Measurements from ENCODE around the gene ATP2C2. TPM values are rescaled to one million over a fixed set of nuclear protein-coding genes. Genes with fewer than 3 reads are reported as not detected.
A peak's percentile ranks its signal among the peaks of the same experiment; 100 is the strongest.

Gene ATP2C2
- total and polyA plus RNA-seq, 9 of the 15 experiments (the other 6 are each of a cell fraction or from before 2014, with no cell fraction given): 0.75 TPM; not detected in 8

DNA sequence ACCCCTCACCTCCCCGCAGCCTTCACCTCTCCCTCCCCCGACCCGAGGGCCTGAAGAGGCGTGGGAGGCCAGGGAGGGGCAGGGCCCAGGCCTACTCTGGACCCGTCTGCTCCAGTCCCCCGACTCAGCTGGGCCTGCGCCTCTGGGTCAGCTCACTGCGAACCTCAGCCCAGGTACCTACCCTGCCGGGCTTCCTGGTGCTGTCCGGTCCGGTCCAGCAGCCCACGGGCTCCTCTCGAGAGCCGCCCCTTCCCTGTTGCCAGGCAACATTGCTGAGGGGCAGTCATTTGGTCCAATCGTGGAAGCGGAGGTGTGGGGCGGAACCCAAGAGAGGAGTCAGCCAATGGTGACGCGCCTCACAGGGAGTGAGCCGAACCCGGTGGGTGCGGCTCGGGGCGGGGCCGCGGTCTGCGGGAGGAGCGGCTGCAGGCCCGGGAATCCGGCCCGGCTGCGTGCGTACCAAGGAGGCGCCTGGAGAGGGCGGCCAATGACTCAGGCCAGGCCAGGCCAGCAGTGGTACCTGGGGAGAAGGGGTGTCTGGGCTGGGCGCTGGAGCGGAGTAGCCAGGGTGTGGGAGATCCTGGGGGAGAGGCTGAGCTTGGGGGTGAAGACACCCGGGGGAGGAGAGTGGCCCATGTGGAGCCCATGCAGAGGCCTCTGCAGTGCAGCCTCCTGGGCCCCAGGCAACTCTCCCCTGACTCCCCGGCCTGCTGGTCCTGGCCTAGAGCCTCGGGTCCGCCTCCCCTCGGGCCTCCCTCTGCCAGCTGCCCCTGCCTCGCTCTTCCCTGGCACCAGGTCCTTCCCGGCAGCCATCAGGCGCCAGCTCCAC lies 136.3 kb downstream of the ATP2C2 start, which contains the start of gene MEAK7 (continued):
- TF ChIP-seq, protein P1, sequence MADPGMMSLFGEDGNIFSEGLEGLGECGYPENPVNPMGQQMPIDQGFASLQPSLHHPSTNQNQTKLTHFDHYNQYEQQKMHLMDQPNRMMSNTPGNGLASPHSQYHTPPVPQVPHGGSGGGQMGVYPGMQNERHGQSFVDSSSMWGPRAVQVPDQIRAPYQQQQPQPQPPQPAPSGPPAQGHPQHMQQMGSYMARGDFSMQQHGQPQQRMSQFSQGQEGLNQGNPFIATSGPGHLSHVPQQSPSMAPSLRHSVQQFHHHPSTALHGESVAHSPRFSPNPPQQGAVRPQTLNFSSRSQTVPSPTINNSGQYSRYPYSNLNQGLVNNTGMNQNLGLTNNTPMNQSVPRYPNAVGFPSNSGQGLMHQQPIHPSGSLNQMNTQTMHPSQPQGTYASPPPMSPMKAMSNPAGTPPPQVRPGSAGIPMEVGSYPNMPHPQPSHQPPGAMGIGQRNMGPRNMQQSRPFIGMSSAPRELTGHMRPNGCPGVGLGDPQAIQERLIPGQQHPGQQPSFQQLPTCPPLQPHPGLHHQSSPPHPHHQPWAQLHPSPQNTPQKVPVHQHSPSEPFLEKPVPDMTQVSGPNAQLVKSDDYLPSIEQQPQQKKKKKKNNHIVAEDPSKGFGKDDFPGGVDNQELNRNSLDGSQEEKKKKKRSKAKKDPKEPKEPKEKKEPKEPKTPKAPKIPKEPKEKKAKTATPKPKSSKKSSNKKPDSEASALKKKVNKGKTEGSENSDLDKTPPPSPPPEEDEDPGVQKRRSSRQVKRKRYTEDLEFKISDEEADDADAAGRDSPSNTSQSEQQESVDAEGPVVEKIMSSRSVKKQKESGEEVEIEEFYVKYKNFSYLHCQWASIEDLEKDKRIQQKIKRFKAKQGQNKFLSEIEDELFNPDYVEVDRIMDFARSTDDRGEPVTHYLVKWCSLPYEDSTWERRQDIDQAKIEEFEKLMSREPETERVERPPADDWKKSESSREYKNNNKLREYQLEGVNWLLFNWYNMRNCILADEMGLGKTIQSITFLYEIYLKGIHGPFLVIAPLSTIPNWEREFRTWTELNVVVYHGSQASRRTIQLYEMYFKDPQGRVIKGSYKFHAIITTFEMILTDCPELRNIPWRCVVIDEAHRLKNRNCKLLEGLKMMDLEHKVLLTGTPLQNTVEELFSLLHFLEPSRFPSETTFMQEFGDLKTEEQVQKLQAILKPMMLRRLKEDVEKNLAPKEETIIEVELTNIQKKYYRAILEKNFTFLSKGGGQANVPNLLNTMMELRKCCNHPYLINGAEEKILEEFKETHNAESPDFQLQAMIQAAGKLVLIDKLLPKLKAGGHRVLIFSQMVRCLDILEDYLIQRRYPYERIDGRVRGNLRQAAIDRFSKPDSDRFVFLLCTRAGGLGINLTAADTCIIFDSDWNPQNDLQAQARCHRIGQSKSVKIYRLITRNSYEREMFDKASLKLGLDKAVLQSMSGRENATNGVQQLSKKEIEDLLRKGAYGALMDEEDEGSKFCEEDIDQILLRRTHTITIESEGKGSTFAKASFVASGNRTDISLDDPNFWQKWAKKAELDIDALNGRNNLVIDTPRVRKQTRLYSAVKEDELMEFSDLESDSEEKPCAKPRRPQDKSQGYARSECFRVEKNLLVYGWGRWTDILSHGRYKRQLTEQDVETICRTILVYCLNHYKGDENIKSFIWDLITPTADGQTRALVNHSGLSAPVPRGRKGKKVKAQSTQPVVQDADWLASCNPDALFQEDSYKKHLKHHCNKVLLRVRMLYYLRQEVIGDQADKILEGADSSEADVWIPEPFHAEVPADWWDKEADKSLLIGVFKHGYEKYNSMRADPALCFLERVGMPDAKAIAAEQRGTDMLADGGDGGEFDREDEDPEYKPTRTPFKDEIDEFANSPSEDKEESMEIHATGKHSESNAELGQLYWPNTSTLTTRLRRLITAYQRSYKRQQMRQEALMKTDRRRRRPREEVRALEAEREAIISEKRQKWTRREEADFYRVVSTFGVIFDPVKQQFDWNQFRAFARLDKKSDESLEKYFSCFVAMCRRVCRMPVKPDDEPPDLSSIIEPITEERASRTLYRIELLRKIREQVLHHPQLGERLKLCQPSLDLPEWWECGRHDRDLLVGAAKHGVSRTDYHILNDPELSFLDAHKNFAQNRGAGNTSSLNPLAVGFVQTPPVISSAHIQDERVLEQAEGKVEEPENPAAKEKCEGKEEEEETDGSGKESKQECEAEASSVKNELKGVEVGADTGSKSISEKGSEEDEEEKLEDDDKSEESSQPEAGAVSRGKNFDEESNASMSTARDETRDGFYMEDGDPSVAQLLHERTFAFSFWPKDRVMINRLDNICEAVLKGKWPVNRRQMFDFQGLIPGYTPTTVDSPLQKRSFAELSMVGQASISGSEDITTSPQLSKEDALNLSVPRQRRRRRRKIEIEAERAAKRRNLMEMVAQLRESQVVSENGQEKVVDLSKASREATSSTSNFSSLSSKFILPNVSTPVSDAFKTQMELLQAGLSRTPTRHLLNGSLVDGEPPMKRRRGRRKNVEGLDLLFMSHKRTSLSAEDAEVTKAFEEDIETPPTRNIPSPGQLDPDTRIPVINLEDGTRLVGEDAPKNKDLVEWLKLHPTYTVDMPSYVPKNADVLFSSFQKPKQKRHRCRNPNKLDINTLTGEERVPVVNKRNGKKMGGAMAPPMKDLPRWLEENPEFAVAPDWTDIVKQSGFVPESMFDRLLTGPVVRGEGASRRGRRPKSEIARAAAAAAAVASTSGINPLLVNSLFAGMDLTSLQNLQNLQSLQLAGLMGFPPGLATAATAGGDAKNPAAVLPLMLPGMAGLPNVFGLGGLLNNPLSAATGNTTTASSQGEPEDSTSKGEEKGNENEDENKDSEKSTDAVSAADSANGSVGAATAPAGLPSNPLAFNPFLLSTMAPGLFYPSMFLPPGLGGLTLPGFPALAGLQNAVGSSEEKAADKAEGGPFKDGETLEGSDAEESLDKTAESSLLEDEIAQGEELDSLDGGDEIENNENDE (IDR thresholded peaks at IDR 0.05; ENCODE audit: low read depth, low read length): no peak
- peak; percentile 68 for TF ChIP-seq HMGN3 (IDR thresholded peaks at IDR 0.05; ENCODE audit: borderline replicate concordance, extremely low read depth, insufficient read length, low read depth, low read length)
- TF ChIP-seq ILK (tag; IDR thresholded peaks at IDR 0.05; ENCODE audit: borderline replicate concordance, low read depth): no peak
- TF ChIP-seq CSDE1 (IDR thresholded peaks at IDR 0.05): peak in 1 of 2 experiments; percentile 96; a peak in 2 of 4 replicates
- TF ChIP-seq, protein P2, sequence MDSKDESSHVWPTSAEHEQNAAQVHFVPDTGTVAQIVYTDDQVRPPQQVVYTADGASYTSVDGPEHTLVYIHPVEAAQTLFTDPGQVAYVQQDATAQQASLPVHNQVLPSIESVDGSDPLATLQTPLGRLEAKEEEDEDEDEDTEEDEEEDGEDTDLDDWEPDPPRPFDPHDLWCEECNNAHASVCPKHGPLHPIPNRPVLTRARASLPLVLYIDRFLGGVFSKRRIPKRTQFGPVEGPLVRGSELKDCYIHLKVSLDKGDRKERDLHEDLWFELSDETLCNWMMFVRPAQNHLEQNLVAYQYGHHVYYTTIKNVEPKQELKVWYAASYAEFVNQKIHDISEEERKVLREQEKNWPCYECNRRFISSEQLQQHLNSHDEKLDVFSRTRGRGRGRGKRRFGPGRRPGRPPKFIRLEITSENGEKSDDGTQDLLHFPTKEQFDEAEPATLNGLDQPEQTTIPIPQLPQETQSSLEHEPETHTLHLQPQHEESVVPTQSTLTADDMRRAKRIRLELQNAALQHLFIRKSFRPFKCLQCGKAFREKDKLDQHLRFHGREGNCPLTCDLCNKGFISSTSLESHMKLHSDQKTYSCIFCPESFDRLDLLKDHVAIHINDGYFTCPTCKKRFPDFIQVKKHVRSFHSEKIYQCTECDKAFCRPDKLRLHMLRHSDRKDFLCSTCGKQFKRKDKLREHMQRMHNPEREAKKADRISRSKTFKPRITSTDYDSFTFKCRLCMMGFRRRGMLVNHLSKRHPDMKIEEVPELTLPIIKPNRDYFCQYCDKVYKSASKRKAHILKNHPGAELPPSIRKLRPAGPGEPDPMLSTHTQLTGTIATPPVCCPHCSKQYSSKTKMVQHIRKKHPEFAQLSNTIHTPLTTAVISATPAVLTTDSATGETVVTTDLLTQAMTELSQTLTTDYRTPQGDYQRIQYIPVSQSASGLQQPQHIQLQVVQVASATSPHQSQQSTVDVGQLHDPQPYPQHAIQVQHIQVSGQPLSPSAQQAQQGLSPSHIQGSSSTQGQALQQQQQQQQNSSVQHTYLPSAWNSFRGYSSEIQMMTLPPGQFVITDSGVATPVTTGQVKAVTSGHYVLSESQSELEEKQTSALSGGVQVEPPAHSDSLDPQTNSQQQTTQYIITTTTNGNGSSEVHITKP (IDR thresholded peaks at IDR 0.05; ENCODE audit: partially characterized antibody): peak; percentile 94
- no peak for TF ChIP-seq RNF2 (IDR thresholded peaks at IDR 0.05)
- TF ChIP-seq GATAD2A (IDR thresholded peaks at IDR 0.05): no peak
- no peak for TF ChIP-seq ETV1 (tag; conservative IDR thresholded peaks at IDR 0.05; ENCODE audit: low read depth)
- no peak for TF ChIP-seq CHD1 (IDR thresholded peaks at IDR 0.05; ENCODE audit: low read length)
- TF ChIP-seq SRSF7 (optimal IDR thresholded peaks at IDR 0.05; ENCODE audit: low read depth, low read length): no peak

Data from K562 (cell line).